ENCODE results near the gene CNIH2. TPM values are rescaled to one million over a fixed set of nuclear protein-coding genes. Genes with fewer than 3 reads are reported as not detected.

The CNIH2 gene
- total RNA-seq, 1 donor from 2014 or later = 46.0 TPM

GRCh38 chr11:66321606-66322005 is 43.6 kb downstream of the CNIH2 start:
- H3K4me3 Mint-ChIP-seq = no peak overlapping the region
- H3K4me1 Mint-ChIP-seq = peaks cover 52% of the 10 kb centered on the region
- peaks cover 14% of the 10 kb centered on the region for H3K9me3 Mint-ChIP-seq
- H3K27me3 Mint-ChIP-seq (ENCODE audit: low read depth) = no peaks in the 10 kb centered on the region
- DNase-seq (ENCODE audit: low read depth, low spot score) = no peak
- no peak overlapping the region for H3K27ac Mint-ChIP-seq (ENCODE audit: unreplicated experiment)
- no peak for TF ChIP-seq CTCF (conservative IDR thresholded peaks at IDR 0.05)
- no peaks in the 10 kb centered on the region for H3K36me3 Mint-ChIP-seq (ENCODE audit: low read depth)

GRCh38 chr11:66322732-66323427 is 44.9 kb downstream of the CNIH2 start:
- H3K36me3 Mint-ChIP-seq (ENCODE audit: low read depth) = no peaks in the 10 kb centered on the region

DNA sequence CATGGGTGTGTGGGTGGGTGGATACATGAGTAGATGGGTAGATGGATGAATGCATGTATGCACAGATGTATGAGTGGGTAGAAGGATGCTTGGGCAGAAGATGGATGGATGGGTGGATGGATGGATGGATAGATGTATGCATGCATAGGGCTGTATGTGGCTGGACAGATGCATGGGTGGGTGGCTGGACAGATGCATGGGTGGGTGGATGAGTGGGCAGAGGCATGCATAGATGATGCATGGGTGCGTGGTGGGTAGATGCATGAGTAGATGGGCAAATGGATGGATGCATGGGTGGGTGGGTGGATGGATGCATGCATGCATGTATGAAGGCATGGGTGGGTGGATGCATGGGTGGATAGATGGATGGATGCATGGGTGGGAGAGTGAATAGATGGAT is 45.7 kb downstream of the CNIH2 start:
- peaks cover 14% of the 10 kb centered on the region for H3K9me3 Mint-ChIP-seq
- DNase-seq (ENCODE audit: low read depth, low spot score) = no peak

More at GRCh38 chr11:66322732-66323427, 44.9 kb downstream of the CNIH2 start:
- Mint-ChIP-seq H3K27me3 (ENCODE audit: low read depth) (no peaks in the 10 kb centered on the region), H3K9me3 (peaks cover 14% of the 10 kb centered on the region), H3K4me3 (peak overlapping the region; percentile 51), H3K4me1 (peaks cover 53% of the 10 kb centered on the region), H3K27ac (ENCODE audit: unreplicated experiment) (no peak overlapping the region)
- no peak for TF ChIP-seq CTCF (conservative IDR thresholded peaks at IDR 0.05)
- no peak for DNase-seq (ENCODE audit: low read depth, low spot score)

GRCh38 chr11:66324664-66325063 is 46.7 kb downstream of the CNIH2 start:
- no peak for DNase-seq (ENCODE audit: low read depth, low spot score)
- no peak overlapping the region for H3K4me3 Mint-ChIP-seq
- H3K27ac Mint-ChIP-seq (ENCODE audit: unreplicated experiment) = peak overlapping the region; percentile 81
- H3K27me3 Mint-ChIP-seq (ENCODE audit: low read depth) = no peaks in the 10 kb centered on the region
- no peaks in the 10 kb centered on the region for H3K36me3 Mint-ChIP-seq (ENCODE audit: low read depth)
- peaks cover 49% of the 10 kb centered on the region for H3K4me1 Mint-ChIP-seq
- TF ChIP-seq CTCF (conservative IDR thresholded peaks at IDR 0.05) = no peak
- peaks cover 14% of the 10 kb centered on the region for H3K9me3 Mint-ChIP-seq

More for the DNA sequence above, 45.7 kb downstream of the CNIH2 start:
- H3K4me3 Mint-ChIP-seq = no peak overlapping the region
- peaks cover 51% of the 10 kb centered on the region for H3K4me1 Mint-ChIP-seq
- no peak for TF ChIP-seq CTCF (conservative IDR thresholded peaks at IDR 0.05)
- no peaks in the 10 kb centered on the region for H3K36me3 Mint-ChIP-seq (ENCODE audit: low read depth)
- H3K27me3 Mint-ChIP-seq (ENCODE audit: low read depth) = no peaks in the 10 kb centered on the region
- H3K27ac Mint-ChIP-seq (ENCODE audit: unreplicated experiment) = no peak overlapping the region

- Mint-ChIP-seq H3K36me3 (ENCODE audit: low read depth) (no peaks in the 10 kb centered on the region), H3K9me3 (peaks cover 9% of the 10 kb centered on the region), H3K27me3 (ENCODE audit: low read depth) (no peaks in the 10 kb centered on the region), H3K4me3 (no peak overlapping the region), H3K27ac (ENCODE audit: unreplicated experiment) (no peak overlapping the region), H3K4me1 (peaks cover 49% of the 10 kb centered on the region)
- TF ChIP-seq CTCF (conservative IDR thresholded peaks at IDR 0.05) = no peak
- DNase-seq (ENCODE audit: low read depth, low spot score) = no peak
Measured at GRCh38 chr11:66325263-66325671, 47.3 kb downstream of the CNIH2 start.

All from neural crest cell (in vitro differentiated cells).